Activated naive CD4-positive, alpha-beta T cell treated with Interleukin-2 at 50 U/mL for 16 hours (primary cell): ENCODE measurements around the gene ASB16.

Experiments
- DNase-seq: peaks from one replicate; pipeline ENCODE4 v3.0.0-alpha.2; 2020

ASB16 gene

GRCh38 chr17:44191369-44191768 lies 20.9 kb downstream of the ASB16 start:
- DNase-seq: no peak

- no peak for DNase-seq
Measured at GRCh38 chr17:44191941-44192496, 21.5 kb downstream of the ASB16 start.

GRCh38 chr17:44192750-44193149 lies 22.2 kb downstream of the ASB16 start:
- no peak for DNase-seq

GRCh38 chr17:44193326-44194084 lies 23.0 kb downstream of the ASB16 start:
- no peak for DNase-seq

- DNase-seq: no peak
Measured at GRCh38 chr17:44197107-44197506, 26.6 kb downstream of the ASB16 start.

GRCh38 chr17:44197980-44198720 lies 27.6 kb downstream of the ASB16 start:
- DNase-seq: peak; percentile 34

- DNase-seq: peak; percentile 59
Measured at GRCh38 chr17:44198721-44199552, 28.4 kb downstream of the ASB16 start.

- DNase-seq: peak; percentile 100
Measured at GRCh38 chr17:44199553-44200477, 29.3 kb downstream of the ASB16 start, which contains the start of gene ATXN7L3. Gene ATXN7L3, minus strand, starts transcription at chr17:44199884. Its CDS starts 1,814 bp downstream, at chr17:44198070.

GRCh38 chr17:44200478-44201155 lies 30.1 kb downstream of the ASB16 start:
- no peak for DNase-seq

GRCh38 chr17:44202756-44203155 lies 32.3 kb downstream of the ASB16 start:
- no peak for DNase-seq

- DNase-seq: peak; percentile 47
Measured at GRCh38 chr17:44203731-44204440, 33.4 kb downstream of the ASB16 start.

GRCh38 chr17:44204441-44204882 lies 34.0 kb downstream of the ASB16 start:
- DNase-seq: no peak

GRCh38 chr17:44205962-44206824 lies 35.7 kb downstream of the ASB16 start:
- DNase-seq: no peak

- no peak for DNase-seq
Measured at GRCh38 chr17:44206825-44207155, 36.3 kb downstream of the ASB16 start.

- no peak for DNase-seq
Measured at GRCh38 chr17:44207319-44207718, 36.8 kb downstream of the ASB16 start.

GRCh38 chr17:44207743-44208142 lies 37.2 kb downstream of the ASB16 start:
- no peak for DNase-seq

GRCh38 chr17:44209786-44210341 lies 39.4 kb downstream of the ASB16 start:
- peak; percentile 46 for DNase-seq

GRCh38 chr17:44210342-44211192 lies 40.1 kb downstream of the ASB16 start:
- DNase-seq: peak; percentile 91
